ENCODE data around the gene CDKN1C.

Gene CDKN1C

DNA sequence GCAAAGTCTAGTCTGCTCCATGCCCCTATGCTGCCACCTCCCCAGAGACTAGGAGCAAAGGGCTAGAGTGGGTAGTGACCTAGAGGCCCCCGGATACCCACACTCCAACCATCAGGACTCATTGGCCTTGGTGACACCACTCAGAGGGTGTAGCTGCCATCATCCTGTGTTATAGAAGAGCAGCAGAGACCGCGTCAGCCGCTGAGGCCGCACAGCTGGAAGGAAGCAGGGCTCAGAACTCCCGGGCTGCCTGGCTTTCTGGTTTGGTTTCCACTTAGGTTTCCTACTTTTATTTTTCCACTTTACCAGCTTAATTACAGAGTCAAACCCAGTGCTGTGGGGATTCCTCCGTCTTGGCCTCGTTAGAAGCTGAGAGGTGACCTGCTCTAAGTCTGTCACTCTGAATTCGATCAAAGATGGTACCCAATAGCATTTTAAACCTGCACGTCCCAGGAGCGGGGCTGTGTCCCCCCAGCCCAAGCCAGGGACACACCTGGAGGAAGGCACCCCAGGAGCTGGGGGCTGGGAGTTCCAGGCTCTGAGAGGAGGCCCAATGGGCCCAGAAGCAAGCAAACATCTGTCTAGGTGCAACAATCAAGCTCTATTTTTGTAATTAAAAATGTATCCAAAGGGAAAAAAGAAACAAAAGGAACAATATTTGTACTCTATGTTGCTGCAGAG lies 2.1 kb upstream of the CDKN1C start:
- no peak for DNase-seq

DNA sequence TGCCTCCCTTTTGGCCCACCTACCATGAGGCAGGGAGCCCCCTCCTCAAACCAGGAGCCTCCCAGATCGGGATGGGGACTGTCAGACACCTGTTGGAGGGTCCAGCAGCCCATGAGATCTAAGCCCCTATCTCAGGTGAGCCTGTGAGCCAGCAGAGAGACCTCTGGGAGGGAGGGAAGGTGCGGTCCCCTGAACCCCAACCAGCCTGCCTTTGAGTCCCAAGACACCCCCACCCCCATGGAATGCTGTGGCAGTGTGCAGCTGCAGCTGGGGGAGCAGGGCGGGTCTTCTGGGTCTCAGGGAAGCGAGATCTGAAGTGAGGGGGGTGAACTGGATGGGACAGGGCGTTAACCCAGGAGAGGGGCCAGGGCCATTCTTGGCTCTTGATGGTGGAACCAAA lies 1.4 kb upstream of the CDKN1C start:
- DNase-seq = no peak

DNA sequence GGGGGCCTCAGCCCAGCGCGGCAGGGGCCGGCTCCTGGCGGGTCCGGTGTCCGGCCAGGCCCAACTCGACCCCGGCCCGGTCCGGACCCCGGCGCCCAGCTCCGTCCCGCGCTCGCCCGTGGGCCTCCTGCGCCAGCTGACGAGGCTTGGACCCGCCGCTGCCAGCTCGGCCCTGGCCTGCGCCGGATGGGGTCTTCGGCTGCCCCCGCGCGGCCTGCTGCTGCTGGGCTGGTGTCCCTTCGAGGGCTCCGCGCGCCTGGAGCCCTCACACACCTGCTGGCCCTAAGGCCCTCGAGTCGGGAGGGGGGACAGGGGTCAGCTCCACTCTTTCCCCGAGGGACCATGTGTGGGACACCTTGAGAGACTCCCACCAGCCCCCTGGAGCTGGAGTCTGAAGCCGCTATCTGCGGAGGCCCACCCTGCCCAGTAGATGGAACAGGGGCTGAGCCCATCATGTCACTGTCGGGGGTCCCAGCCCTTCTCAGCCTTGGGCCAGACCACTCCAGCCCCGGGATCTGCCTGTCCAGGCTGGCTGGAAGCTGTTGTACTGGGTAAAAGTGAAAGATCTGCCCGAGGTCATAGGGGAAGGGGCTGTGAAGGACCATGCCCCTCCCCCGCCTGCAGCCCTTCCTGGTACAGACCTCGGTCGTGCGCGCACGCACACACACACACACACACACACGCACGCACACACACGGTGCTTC lies 768 bp upstream of the CDKN1C start:
- DNase-seq = no peak

DNA sequence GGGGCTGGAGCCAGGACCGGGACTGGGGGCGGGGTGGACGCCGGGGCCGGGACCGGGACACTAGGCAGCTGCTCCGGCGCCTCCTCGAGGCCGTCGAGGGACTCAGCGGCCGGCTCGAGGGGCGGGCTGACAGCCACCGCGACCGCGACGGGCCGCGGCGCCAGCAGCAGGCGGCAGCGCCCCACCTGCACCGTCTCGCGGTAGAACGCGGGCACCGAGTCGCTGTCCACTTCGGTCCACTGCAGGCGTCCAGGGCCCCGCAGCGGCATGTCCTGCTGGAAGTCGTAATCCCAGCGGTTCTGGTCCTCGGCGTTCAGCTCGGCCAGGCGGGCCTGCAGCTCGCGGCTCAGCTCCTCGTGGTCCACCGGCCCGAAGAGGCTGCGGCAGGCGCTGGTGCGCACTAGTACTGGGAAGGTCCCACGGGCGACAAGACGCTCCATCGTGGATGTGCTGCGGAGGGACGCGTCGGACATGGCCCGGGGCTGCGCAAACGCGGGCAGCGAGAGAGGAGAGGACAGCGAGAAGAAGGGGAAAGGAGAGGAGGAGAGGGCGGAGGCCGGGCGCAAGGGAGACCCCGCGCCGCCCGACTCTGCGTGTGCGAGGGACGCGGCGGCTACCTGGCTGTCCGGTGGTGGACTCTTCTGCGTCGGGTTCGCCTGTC lies 428 bp downstream of the CDKN1C start:
- DNase-seq = no peak

DNA sequence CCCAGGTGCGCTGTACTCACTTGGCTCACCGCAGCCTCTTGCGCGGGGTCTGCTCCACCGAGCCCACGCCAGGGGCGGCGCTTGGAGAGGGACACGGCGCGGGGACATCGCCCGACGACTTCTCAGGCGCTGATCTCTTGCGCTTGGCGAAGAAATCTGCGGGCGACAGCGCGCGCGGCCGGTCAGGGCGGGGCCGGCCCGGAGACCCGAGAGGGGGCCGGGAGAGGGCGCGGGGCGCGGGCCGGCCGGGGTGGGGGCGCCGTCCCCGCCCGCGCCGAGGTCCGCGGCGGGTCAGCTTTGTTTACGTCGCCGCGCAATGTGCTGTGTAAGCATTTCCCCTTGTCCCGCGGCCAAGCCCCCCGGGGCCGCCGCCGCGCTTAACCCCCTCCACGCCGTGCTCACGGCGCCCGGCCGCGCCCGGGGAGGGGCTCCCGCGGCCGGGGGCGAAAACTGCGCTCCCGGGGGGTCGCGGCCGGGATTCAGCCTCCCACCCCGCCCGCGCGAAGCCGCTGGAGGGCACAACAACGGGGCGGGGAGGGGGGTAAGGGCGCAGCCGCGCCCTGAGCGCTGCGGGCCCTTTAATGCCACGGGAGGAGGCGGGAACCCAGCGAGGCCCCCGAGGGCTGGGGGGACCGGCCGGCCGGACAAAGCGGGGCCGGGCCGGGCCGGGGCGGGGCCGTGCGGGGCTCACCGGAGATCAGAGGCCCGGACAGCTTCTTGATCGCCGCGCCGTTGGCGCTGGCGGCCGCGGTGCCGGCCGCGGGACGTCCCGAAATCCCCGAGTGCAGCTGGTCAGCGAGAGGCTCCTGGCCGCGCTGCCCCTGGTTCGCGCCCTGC lies 1.4 kb downstream of the CDKN1C start:
- DNase-seq = no peak

DNA sequence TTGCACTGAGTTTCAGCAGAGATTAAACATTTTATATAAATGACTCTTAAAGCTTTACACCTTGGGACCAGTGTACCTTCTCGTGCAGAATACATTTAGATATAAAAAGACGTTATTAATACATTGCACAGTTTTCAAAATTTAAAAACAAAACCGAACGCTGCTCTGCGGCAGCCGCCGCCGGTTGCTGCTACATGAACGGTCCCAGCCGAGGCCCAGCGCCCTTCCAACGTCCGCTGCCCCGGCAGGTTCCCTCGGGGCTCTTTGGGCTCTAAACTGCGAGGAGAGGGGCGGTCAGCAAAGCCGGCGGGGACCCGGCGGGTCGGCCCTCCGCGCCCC lies 2.0 kb downstream of the CDKN1C start:
- no peak for DNase-seq

DNA sequence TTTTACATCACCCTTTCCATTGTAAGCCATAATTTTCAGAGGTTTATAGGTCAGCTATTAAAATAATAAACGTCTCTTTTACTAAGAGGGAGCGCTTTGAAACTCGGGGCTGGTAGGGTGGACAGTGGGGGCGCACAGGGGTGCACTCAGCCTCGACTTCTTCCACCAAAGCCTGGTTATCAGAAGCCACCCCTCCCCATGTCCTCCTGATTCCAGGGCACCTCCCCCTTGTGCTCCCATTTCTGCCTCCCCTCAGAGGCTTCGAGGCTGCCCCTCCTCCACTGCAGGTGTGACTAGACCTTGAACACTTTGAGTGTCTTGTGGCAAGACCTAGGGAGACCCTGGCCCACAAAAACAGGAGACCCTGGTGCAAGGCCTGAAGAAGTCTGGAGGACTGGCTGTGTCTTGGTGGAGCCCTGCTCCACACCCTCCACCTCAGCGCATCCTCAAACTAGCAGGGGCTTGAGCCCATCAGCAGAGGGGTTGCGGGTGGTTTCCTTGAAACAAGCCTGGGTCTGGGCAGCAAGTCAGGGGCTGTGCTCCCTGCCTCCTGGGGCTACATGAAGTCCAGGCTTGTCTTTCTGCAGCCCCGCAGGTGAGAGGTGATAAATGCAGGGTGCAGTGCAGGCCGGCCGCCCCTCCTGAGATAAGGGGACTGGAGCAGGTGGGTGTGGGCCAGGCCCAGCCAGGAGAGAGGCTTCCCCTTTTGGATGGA lies 3.0 kb downstream of the CDKN1C start:
- no peak for DNase-seq

DNA sequence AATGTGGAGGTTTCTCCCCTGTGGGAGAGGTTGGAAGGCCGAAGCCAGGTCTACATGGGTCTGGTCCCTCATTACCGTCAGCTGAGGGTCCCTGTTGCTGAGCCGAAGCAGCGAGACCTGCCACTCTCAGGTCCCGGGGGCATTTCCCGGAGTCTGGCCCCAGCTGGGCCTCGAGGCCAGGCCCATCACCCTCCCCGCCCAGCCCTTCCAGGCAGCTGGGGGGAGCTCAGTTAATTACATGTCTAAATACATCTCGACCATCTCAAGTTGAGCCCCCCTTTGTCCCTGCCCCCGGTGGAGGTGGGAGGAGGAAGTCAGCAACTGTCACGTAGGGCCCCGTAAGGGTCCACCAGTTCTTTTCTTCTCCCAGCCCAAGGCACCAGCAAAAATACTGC lies 3.6 kb downstream of the CDKN1C start:
- DNase-seq = no peak

DNA sequence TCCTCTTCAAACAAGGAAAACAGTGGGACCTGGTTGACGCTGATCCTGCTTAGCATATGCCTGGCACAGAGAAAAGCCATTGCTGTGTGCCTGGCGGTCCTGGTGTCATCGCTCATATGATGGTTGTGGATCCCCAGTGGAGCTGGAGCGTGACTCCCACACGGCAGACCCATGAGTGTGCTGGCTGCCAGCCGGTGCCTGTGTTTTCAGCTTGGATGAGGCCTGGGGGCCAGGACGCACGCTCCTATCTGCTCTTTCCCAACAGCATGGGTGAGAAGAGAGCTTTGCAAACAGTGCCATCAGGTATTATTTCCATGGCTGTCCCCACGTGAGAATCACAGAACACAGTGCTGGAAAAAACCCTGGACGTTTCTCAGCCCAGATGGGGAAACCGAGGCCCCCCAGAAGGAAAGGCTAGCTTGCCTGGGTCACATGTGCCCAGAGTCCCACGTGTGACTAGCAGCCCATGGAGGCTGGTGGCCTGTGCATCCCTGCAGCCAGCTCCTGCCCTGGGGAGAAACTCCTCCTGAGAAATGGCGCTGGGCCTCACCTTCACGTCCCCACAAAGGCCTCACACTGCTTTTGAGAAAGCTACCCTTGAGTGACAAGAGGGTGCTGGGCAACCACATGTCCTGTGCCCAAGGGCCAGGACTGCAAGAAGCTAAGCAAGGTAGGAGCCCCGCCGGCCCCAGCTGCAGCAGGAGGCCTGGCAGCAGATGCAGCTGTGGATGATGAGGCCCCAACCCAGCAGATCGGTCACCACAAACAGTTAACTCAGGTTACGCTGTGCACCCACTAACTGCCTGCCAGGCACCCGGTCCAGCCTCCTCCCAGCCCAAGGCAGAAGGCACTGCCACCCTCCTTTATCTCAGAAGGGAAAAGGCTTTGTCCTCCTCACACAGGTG lies 4.2 kb downstream of the CDKN1C start:
- no peak for DNase-seq

DNA sequence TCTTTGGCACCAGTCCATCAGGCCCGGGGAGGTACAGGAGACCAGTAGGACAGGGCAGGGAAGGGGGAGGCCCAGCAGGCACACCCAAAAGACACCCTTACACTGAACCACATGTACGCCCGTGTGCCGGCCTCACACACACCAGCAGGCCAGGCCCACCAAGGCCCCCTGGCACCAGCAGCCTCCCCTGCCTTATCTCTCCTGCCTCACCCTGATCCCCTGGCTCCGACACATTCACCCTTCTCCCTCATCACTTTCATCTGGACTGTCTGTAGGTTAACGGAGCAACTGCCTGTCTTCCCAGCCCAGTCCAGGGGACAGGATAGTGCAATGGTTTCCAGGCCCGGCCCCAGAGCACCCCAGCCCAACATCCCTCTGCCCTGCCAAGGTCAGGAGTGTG lies 4.9 kb downstream of the CDKN1C start:
- no peak for DNase-seq

DNA sequence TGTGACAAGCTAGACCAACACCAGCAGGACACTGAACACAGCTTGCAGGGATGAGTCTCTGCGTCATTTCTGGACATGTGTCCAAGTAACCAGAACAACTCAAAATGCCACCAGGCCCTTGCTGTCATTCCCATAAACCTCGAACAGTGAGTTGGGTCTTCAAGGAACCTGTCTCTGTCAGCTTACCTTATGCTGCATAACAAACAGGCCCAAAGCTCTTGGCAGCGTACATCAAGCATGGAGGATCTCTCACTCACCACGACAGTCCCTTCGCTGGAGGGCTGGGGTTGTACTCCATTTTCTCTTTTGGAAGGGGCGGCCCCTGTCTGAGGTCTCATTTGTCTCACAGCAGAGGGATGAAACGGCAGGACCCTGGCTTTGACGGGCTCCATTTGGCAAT lies 6.8 kb downstream of the CDKN1C start:
- DNase-seq = no peak

DNA sequence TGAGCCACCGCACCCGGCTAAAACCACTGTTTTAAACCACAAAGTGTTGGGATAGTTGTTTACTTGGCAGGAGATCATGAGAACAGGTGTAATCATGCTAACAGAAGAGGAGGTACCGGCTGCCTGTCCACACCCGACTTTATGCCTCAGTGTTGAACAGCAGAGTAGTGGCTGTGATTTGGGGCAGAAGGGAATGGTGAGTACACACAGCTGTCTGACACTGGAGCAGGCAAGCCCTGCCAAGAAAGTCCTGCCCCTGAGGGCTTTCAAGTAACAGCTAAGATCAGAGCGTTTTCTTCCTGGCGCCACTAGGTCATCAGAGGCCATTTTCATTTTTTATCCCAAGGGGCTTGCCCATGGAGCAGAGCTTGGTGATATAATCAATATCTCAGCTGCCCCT lies 8.1 kb downstream of the CDKN1C start:
- DNase-seq = no peak

DNA sequence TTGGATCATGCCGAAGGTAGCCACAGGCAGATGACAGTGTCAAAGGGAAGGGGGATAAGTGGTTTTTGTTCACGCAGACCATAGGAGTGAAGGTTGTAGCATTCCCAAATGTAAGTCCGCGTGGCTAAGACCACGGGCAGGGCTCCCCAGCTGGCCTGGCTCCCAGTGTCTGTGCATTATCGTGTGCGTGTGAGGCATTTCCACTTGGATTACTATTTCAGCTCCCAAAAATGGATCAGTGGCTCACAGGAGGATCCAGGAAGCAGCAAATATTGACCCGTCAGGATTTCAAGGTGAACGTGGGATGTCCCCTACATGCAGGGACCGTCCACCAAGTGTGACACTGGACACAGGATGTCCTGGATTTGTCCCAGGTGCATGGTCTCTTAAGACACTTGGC lies 10.6 kb downstream of the CDKN1C start:
- no peak for DNase-seq

DNA sequence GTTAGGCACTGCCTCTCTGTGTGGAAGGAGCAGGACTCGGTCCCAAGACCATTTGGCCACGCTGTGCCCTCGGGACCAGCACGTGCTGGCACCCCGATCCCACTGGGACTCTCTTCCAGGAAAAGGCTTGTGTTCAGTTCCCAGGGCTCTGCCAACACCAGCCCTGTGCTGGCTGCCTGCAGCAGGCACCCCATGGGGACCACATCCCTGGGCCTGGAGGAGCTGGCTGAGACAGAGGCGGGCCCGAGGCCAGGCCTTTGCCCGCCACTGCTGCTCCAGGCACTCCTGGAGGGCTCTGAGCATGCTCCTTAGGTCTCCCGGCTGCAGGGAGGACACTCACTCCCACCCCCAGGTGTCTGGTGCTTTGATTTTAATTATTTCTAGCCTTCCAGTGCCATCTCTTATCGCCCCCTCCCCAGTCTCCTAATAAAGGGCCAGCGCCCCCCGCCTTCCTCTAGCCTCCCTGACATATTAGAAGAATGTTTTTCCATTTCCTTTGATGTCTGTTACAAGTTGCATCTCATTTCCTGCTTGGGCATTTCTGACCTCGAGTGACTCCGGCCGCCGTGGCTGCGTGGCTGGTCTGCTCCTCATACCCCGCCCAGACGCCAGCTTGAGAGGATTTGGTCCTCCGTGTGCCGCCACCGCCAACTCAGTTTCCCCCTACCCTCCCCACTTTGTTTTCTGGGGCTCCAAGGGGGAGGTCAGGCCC lies 14.4 kb downstream of the CDKN1C start:
- DNase-seq = no peak

DNA sequence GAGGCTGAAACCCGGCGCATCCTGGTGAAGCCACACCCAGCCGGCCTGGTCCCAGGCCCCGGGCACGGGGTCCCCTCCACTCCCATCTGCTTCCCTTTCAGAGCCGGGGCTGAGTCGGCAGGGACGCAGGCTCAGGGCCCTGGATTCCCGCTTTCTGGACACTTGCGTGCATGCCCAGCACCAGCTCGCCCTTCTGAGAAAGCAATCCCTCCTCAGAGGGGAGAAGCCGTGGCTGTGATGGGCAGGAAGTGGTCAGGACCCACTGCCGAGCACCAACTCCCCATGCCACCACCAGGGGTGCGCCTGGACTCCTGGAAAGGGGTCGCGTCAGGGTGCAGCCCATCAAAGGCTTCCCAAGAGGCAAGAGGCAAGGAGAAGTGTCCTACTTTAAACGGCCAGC lies 15.1 kb downstream of the CDKN1C start:
- DNase-seq = no peak

DNA sequence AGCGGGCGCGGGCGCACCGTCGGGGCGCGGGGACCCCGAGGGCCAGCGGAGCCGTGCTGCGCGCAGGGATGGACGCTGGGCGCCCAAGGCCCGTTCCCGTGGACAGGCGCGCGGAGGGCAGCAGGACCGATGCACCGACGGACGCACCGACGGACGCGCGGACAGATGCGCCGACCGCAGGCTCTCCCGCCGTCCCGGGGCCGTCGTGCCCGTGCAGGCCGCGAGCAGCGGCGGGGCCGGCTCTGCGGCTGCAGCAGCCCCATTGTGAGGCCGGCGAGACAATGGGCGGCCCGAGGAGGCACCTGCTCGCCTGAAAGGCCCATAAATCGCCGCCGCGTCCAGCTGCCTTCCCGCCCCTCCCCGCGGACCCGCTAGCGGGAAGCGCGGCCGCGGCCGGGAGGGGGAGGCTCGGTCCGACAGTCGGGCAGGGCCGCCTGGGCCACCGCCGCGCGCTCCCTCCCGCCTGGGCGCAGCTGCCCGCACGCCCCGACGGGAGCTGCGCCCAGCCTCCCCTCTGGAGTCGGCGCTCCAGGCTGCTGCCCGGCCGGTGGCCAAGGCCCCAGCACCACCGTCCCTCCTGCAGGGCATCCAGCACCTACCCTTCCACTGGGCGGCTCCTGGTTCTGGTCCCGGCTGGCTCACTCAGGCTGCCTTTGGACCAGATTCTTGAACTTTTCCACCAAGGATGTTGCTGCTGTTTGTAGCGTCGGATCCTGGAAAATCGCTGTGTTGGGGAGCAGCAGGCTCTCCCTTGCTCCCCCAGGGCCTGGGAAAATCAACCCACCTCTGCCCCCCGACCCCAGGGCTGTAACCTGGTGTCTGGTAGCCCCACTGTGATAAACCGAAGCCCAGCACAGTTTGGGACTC lies 15.8 kb downstream of the CDKN1C start:
- DNase-seq = no peak

DNA sequence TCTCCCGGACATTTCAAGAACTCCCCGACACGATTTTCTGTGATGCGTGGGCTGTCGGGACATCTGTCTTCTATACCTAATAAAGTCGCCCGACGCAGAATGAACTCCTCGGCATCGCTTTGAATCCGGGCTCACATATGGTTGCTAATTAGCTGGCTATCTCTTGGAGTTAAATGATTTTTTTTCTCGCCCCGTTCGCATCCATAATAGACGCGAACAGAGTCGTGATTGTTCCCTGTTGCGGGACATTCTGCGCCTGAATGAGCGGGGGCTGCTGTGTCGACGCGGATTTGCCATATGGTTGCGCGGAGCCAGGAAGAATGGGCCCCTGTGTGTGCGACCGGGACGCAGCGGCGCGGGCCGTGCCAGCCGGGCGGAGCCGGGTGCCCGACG lies 16.4 kb downstream of the CDKN1C start:
- DNase-seq = no peak

DNA sequence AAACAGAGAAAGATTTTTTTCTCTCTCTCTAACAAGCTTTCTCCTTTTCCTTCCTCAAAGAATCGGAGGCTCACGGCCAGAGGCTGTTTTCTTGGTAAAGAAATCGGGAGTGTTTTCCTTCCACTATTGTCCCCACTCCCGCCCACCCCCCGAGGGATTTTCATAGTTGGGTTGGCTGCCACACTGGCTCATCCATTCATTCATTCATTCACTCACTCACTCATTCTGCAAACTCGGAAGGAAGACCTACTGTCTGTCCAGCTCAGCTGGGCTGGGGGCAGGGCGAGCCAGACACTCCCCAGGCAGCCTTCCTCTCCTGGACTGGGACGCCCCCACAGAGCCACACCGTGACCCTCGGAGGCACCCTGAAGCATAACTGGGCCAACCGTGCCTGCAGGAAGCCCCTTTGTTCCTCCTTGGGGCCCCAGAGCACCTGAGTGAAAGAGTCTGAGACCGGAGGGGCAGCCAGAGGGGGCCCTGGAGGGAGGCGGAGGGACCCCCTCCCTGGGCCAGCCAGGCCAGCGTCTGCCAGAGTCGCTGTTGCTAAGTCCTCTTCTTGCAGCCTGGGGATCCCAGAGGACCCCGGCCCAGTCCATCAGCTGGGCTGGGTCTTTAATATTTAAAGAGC lies 17.0 kb downstream of the CDKN1C start:
- DNase-seq = no peak

DNA sequence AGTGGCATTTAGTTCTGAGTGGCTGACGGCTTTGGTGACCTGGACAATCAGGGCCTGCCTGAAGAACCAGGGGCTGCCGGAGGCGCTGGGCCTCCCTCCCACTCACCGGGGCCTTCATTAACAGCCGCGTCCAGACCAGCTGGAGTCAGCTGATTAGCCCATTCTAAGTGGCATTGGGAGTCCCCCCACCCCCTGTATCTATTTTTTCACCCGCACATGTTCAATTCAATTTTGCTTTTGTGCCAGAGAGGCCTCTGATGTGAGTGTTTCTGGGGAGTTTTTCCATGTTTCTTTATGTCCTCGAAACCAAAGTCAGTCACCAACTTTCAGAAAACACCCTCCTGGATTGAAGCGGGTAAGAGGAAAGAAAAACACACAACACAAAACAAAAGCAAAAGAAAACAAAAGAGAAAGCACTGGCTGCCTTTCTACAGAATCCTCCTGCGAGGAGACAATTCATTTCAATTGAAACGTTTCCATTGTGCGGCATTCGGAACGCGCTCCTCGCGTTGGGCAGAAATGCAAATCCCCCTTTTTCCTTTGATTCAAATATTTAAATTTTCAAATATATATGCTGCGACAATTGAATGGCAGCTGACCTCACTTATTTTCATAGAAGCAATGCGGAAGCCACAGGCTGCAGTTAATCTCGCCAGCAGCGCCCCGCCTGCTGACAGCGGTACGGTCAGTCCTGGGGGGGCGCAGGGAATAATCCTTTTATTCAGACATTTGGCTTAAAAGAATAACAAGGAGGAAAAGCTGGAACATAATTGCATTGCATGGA lies 17.7 kb downstream of the CDKN1C start:
- no peak for DNase-seq
